DOHH2 (cell line): ENCODE results near the gene TMC7.

Experiments used
- H3F3A ChIP-seq: fragments of 200-600 bp; sonication (generic), shearing (Covaris generic); 2 replicates; pipeline ENCODE4 v1.6.0; 2016; ENCODE audit warnings: antibody characterized with exemption, mild to moderate bottlenecking; ENCODE audit not compliant: control insufficient read depth, insufficient read depth
- H3K27ac ChIP-seq: fragments of 200-600 bp; sonication (generic); 2 replicates; pipeline ENCODE4 v1.5.1; 2014; ENCODE audit warnings: low read depth, mild to moderate bottlenecking, low read length, moderate library complexity
- H3K27me3 ChIP-seq: fragments of 200-600 bp; sonication (generic); 2 replicates; pipeline ENCODE4 v1.6.1; 2014; ENCODE audit warnings: mild to moderate bottlenecking, low read length, mixed read lengths; ENCODE audit not compliant: control insufficient read depth
- H3K36me3 ChIP-seq: fragments of 200-600 bp; sonication (generic); 2 replicates; pipeline ENCODE4 v1.6.1; 2014; ENCODE audit warnings: mild to moderate bottlenecking, low read length, moderate library complexity, mixed read lengths; ENCODE audit not compliant: control insufficient read depth
- H3K4me1 ChIP-seq: fragments of 200-600 bp; sonication (generic); 2 replicates; pipeline ENCODE4 v1.6.1; 2014; ENCODE audit warnings: mild to moderate bottlenecking, low read length, mixed read lengths; ENCODE audit not compliant: control insufficient read depth
- H3K4me2 ChIP-seq: fragments of 200-600 bp; sonication (generic); 2 replicates; pipeline ENCODE4 v1.6.0; 2014; ENCODE audit warnings: mild to moderate bottlenecking, low read length, moderate library complexity
- H3K4me3 ChIP-seq: fragments of 200-600 bp; sonication (generic); 2 replicates; pipeline ENCODE4 v1.5.1; 2014; ENCODE audit warnings: mild to moderate bottlenecking, low read length, mixed read lengths
- H3K79me2 ChIP-seq: fragments of 200-600 bp; sonication (generic); 2 replicates; pipeline ENCODE4 v1.6.1; 2014; ENCODE audit warnings: mild to moderate bottlenecking, low read length, mixed read lengths; ENCODE audit not compliant: control insufficient read depth
- H3K9me2 ChIP-seq: fragments of 200-600 bp; sonication (generic); replicated peaks from 2 replicates; pipeline ENCODE4 v1.6.1; 2014; ENCODE audit warnings: mild to moderate bottlenecking, low read length, mixed read lengths; ENCODE audit not compliant: control insufficient read depth
- H3K9me3 ChIP-seq: fragments of 200-600 bp; sonication (generic); 2 replicates; pipeline ENCODE4 v1.6.1; 2014; ENCODE audit warnings: antibody characterized with exemption, low read length, mixed read lengths; ENCODE audit not compliant: control insufficient read depth, insufficient read depth
- H4K20me1 ChIP-seq: fragments of 200-600 bp; sonication (generic); 2 replicates; pipeline ENCODE4 v1.6.0; 2014; ENCODE audit warnings: low read depth, mild to moderate bottlenecking, antibody characterized with exemption, low read length, moderate library complexity; ENCODE audit not compliant: control insufficient read depth, insufficient read depth
- EZH2phosphoT487 ChIP-seq: fragments of 200-600 bp; sonication (generic); IDR thresholded peaks from 2 replicates; pipeline ENCODE4 v1.6.1; 2017; ENCODE audit warnings: borderline replicate concordance, mild to moderate bottlenecking, antibody characterized with exemption, low read length, moderate library complexity, mixed read lengths
- TF ChIP-seq, protein P1 (sequence below): fragments of 200-600 bp; sonication (generic); IDR thresholded peaks from one replicate; pipeline ENCODE4 v1.5.1; 2014; ENCODE audit warnings: antibody characterized with exemption, mild to moderate bottlenecking, low read depth, low read length; ENCODE audit not compliant: poor library complexity, severe bottlenecking

The TMC7 gene

DNA sequence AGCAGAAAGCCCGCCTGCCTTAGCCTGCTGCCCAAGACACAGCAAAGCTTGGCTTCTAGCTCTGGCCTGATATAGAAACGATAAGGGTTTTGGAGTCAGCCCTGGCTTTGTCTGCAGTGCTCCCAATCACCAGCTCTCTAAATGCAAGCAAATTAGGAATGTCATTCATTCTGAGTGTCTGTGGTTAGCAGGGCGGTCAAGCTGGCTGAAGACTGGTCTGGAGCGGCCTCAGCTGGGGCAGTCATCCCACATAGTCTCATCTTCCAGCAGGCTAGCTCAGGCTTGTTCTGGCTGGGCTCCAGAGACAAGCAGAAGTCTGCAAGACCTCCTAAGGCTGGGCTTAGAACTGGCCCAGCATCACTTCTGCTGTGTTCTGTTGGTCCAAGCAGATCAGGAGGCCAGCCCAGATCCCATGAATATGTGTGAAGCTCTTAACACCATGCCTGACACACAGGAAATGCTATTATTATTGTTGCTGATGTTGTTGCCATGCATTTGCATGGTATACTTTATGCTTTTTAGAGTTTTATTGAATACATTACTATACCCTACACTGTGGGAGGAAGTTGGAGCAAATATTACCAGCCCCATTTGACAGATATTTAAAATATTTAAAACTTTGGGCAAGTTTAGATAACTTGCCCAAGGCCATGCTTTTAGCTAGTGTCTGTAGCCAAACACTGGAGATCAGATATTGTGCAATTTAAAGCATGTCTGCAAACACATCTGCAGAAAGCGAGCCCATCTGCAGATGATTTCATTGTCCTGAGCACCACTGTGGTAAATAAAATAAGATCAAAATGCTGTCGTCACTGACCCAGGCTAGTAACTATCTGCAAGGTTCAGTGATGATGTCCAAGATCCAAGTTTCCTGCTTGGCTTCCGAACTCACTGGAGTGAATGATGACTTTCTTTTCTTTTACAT is 24.8 kb downstream of the TMC7 start:
- no peak overlapping the region for H3K27ac ChIP-seq
- H3K9me2 ChIP-seq, result no peaks in the 10 kb centered on the region
- no peaks in the 10 kb centered on the region for H3K36me3 ChIP-seq
- H3K79me2 ChIP-seq, result no peaks in the 10 kb centered on the region
- no peaks in the 10 kb centered on the region for H4K20me1 ChIP-seq
- H3K9me3 ChIP-seq, result no peaks in the 10 kb centered on the region
- no peak overlapping the region for H3K4me2 ChIP-seq
- no peaks in the 10 kb centered on the region for H3F3A ChIP-seq
- no peaks in the 10 kb centered on the region for H3K4me1 ChIP-seq
- no peak overlapping the region for H3K4me3 ChIP-seq
- TF ChIP-seq, protein P1, sequence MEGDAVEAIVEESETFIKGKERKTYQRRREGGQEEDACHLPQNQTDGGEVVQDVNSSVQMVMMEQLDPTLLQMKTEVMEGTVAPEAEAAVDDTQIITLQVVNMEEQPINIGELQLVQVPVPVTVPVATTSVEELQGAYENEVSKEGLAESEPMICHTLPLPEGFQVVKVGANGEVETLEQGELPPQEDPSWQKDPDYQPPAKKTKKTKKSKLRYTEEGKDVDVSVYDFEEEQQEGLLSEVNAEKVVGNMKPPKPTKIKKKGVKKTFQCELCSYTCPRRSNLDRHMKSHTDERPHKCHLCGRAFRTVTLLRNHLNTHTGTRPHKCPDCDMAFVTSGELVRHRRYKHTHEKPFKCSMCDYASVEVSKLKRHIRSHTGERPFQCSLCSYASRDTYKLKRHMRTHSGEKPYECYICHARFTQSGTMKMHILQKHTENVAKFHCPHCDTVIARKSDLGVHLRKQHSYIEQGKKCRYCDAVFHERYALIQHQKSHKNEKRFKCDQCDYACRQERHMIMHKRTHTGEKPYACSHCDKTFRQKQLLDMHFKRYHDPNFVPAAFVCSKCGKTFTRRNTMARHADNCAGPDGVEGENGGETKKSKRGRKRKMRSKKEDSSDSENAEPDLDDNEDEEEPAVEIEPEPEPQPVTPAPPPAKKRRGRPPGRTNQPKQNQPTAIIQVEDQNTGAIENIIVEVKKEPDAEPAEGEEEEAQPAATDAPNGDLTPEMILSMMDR, result no peak
- TF ChIP-seq EZH2phosphoT487, result no peak
- no peaks in the 10 kb centered on the region for H3K27me3 ChIP-seq

DNA sequence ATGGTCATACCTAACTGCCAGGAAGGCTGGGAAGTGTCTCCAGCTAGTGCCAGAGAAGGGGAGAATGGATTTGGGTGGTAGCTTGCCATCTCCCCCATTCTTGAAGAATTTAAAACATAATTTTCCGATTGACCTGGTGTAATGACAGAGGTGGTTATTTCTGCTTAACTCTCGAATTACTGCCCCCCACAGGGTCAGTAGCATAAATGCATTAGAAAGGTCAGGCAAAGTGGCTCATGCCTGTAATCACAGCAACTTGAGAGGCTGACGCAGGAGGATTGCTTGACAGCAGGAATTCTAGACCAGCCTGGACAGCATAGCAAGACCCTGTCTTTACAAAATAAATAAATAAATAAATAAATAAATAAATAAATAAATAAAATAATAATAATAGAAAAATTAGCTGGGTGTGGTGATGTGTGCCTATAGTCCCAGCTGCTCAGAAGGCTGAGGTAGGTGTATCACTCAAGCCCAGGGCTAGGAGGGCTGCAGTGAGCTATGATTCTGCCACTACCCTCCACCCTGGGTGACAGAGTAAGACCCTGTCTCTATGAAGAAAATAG is 27.5 kb downstream of the TMC7 start:
- H3K36me3 ChIP-seq, result no peaks in the 10 kb centered on the region
- TF ChIP-seq EZH2phosphoT487, result no peak
- TF ChIP-seq, protein P1, result no peak
- no peak overlapping the region for H3K4me2 ChIP-seq
- no peaks in the 10 kb centered on the region for H3K9me2 ChIP-seq
- no peak overlapping the region for H3K27ac ChIP-seq
- no peaks in the 10 kb centered on the region for H3F3A ChIP-seq
- no peaks in the 10 kb centered on the region for H3K4me1 ChIP-seq
- H3K79me2 ChIP-seq, result no peaks in the 10 kb centered on the region
- H3K4me3 ChIP-seq, result no peak overlapping the region
- H3K9me3 ChIP-seq, result no peaks in the 10 kb centered on the region
- no peaks in the 10 kb centered on the region for H4K20me1 ChIP-seq
- no peaks in the 10 kb centered on the region for H3K27me3 ChIP-seq

DNA sequence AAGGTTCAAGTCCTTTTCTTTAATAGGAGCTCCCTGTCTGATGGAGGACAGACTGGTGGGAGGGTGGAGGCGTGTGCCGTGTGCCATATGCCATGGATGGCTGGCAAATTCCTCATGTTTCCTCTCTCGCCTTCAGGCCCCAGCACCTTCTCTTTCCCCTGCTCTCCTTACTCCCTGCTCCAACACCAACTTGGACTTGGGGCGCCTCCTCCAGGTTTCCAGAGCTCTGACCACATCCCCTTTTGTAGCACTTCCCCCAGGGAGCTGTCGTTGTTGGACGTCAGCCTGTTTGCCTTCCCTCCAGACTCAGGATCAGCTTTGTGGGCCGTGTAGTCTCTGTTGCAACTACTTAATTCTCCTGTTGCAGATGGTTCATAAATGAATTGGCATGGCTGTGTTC is 30.7 kb downstream of the TMC7 start:
- no peaks in the 10 kb centered on the region for H3K36me3 ChIP-seq
- H4K20me1 ChIP-seq, result no peaks in the 10 kb centered on the region
- H3K27me3 ChIP-seq, result no peaks in the 10 kb centered on the region
- no peaks in the 10 kb centered on the region for H3F3A ChIP-seq
- no peaks in the 10 kb centered on the region for H3K4me1 ChIP-seq
- no peak overlapping the region for H3K4me2 ChIP-seq
- H3K9me2 ChIP-seq, result no peaks in the 10 kb centered on the region
- TF ChIP-seq, protein P1, result no peak
- TF ChIP-seq EZH2phosphoT487, result no peak
- H3K27ac ChIP-seq, result no peak overlapping the region
- H3K4me3 ChIP-seq, result no peak overlapping the region
- no peaks in the 10 kb centered on the region for H3K9me3 ChIP-seq
- H3K79me2 ChIP-seq, result no peaks in the 10 kb centered on the region
